GDM1 (cell line): ENCODE results near the gene ZNF831.

Experiments
- DNase-seq: peaks from one replicate; lab custom pipeline; 2025; lab: John Stamatoyannopoulos, UW

ZNF831 gene

GRCh38 chr20:59157531-59157930 is 6.1 kb upstream of the ZNF831 start:
- no peak for DNase-seq

- no peak for DNase-seq
Measured at GRCh38 chr20:59157961-59158541, 5.6 kb upstream of the ZNF831 start.

- DNase-seq: no peak
Measured at GRCh38 chr20:59158673-59159072, 4.9 kb upstream of the ZNF831 start.

GRCh38 chr20:59159091-59159490 is 4.5 kb upstream of the ZNF831 start:
- no peak for DNase-seq

- no peak for DNase-seq
Measured at GRCh38 chr20:59159493-59160376, 3.9 kb upstream of the ZNF831 start.

GRCh38 chr20:59160389-59161115 is 3.1 kb upstream of the ZNF831 start:
- no peak for DNase-seq

- DNase-seq: no peak
Measured at GRCh38 chr20:59161721-59162120, 1.9 kb upstream of the ZNF831 start.

- DNase-seq: no peak
Measured at GRCh38 chr20:59164686-59165391, 1.2 kb downstream of the ZNF831 start.

- DNase-seq: no peak
Measured at GRCh38 chr20:59165396-59165795, 1.8 kb downstream of the ZNF831 start.

- no peak for DNase-seq
Measured at GRCh38 chr20:59165891-59166709, 2.5 kb downstream of the ZNF831 start.

- no peak for DNase-seq
Measured at GRCh38 chr20:59170406-59171349, 7.1 kb downstream of the ZNF831 start.

- no peak for DNase-seq
Measured at GRCh38 chr20:59171986-59172385, 8.4 kb downstream of the ZNF831 start.

GRCh38 chr20:59173938-59174491 is 10.4 kb downstream of the ZNF831 start:
- DNase-seq: no peak

GRCh38 chr20:59175002-59175401 is 11.4 kb downstream of the ZNF831 start:
- DNase-seq: no peak

- DNase-seq: no peak
Measured at GRCh38 chr20:59175861-59176260, 12.2 kb downstream of the ZNF831 start.

GRCh38 chr20:59176812-59177211 is 13.2 kb downstream of the ZNF831 start:
- no peak for DNase-seq

- no peak for DNase-seq
Measured at GRCh38 chr20:59177266-59178250, 13.9 kb downstream of the ZNF831 start.

GRCh38 chr20:59178983-59179595 is 15.5 kb downstream of the ZNF831 start:
- DNase-seq: no peak
